Mesendoderm (in vitro differentiated cells): Measurements from ENCODE around the gene OR2C1.

ENCODE experiments used
- DNase-seq: peaks from one replicate; pipeline ENCODE4 v3.0.0; 2013
- H2AK5ac ChIP-seq: 2 replicates; pipeline ENCODE4 v1.6.1; 2013; ENCODE audit warnings: low read length, inconsistent platforms
- H2BK120ac ChIP-seq: 2 replicates; pipeline ENCODE4 v1.6.1; 2013; ENCODE audit warnings: low read depth, mild to moderate bottlenecking, low read length, moderate library complexity, mixed read lengths
- H2BK15ac ChIP-seq: replicated peaks from 2 replicates; pipeline ENCODE4 v1.6.1; 2013; ENCODE audit warnings: low read depth, mild to moderate bottlenecking, moderate library complexity
- H2BK5ac ChIP-seq: 2 replicates; pipeline ENCODE4 v1.6.1; 2013; ENCODE audit warnings: low read length, inconsistent platforms
- H3K18ac ChIP-seq: 2 replicates; pipeline ENCODE4 v1.6.1; 2013; ENCODE audit warnings: mild to moderate bottlenecking, low read length, mixed read lengths
- H3K23ac ChIP-seq: one replicate; pipeline ENCODE4 v1.6.1; 2013; ENCODE audit warnings: low read length
- H3K27ac ChIP-seq: 2 replicates; pipeline ENCODE4 v1.5.1; 2013; ENCODE audit warnings: low read depth, mild to moderate bottlenecking, inconsistent platforms, low read length, moderate library complexity
- H3K27me3 ChIP-seq: 2 replicates; pipeline ENCODE4 v1.6.1; 2013; ENCODE audit warnings: low read length, control low read depth, mild to moderate bottlenecking, inconsistent platforms; ENCODE audit not compliant: insufficient read depth, poor library complexity
- H3K36me3 ChIP-seq: 2 replicates; pipeline ENCODE4 v1.6.1; 2013; ENCODE audit warnings: low read length, inconsistent platforms; ENCODE audit not compliant: control insufficient read depth, insufficient read depth
- H3K4ac ChIP-seq: one replicate; pipeline ENCODE4 v1.6.1; 2013; ENCODE audit warnings: low read depth, mild to moderate bottlenecking, low read length, moderate library complexity
- H3K4me1 ChIP-seq: 2 replicates; pipeline ENCODE4 v1.6.1; 2013; ENCODE audit warnings: low read depth, low read length, inconsistent platforms; ENCODE audit not compliant: control insufficient read depth
- H3K4me2 ChIP-seq: 2 replicates; pipeline ENCODE4 v1.6.1; 2013; ENCODE audit warnings: low read length
- H3K4me3 ChIP-seq: 2 replicates; pipeline ENCODE4 v1.5.1; 2013; ENCODE audit warnings: mild to moderate bottlenecking, low read length
- H3K56ac ChIP-seq: one replicate; pipeline ENCODE4 v1.6.1; 2013; ENCODE audit warnings: low read length
- H3K79me1 ChIP-seq: 2 replicates; pipeline ENCODE4 v1.6.1; 2013; ENCODE audit warnings: low read length, inconsistent platforms
- H3K79me2 ChIP-seq: 2 replicates; pipeline ENCODE4 v1.6.1; 2013; ENCODE audit warnings: mild to moderate bottlenecking, low read length; ENCODE audit not compliant: control insufficient read depth, insufficient read depth
- H3K9ac ChIP-seq: 2 replicates; pipeline ENCODE4 v1.6.1; 2013; ENCODE audit warnings: low read length, inconsistent platforms
- H4K5ac ChIP-seq: one replicate; pipeline ENCODE4 v1.6.1; 2013; ENCODE audit warnings: low read length
- H4K8ac ChIP-seq: one replicate; pipeline ENCODE4 v1.6.1; 2013; ENCODE audit warnings: low read depth, mild to moderate bottlenecking, control low read depth, low read length, moderate library complexity
- WGBS: extraction: QIAGEN DNeasy Blood & Tissue Kit; methylation state at CpG from one replicate; pipeline ENCODE4 v1.1.7; 2013; ENCODE audit warnings: low lambda C conversion rate, missing lambda C conversion rate; ENCODE audit not compliant: insufficient coverage; ENCODE audit errors: extremely low coverage; 5-methylcytosine and 5-hydroxymethylcytosine counted together

The OR2C1 gene

GRCh38 chr16:3400779-3401688 lies 45.3 kb downstream of the OR2C1 start, which contains the start of the genes ZNF174 and ZSCAN32:
Gene ZNF174 (plus strand): TSS chr16:3401215. CDS start chr16:3402005, 790 bp downstream.
Gene ZSCAN32 (minus strand): TSS chr16:3401004. CDS start chr16:3397557, 3,447 bp downstream.
- Histone ChIP-seq H3K4me3 (peak within 1 kb of the TSS; percentile 99), H3K79me2 (peaks cover 6% of the 10 kb centered on the region), H3K4ac (peak within 1 kb of the TSS; percentile 23), H2BK5ac (no peak within 1 kb of the TSS), H3K18ac (peak within 1 kb of the TSS; percentile 45), H3K9ac (peak within 1 kb of the TSS; percentile 98), H3K56ac (peak within 1 kb of the TSS; percentile 97), H3K36me3 (peaks cover 4% of the 10 kb centered on the region), H2AK5ac (no peak within 1 kb of the TSS), H3K27me3 (no peaks in the 10 kb centered on the region), H4K8ac (peak within 1 kb of the TSS; percentile 79), H4K5ac (no peak within 1 kb of the TSS), H3K4me2 (peak within 1 kb of the TSS; percentile 71), H2BK15ac (no peak within 1 kb of the TSS), H3K27ac (peak within 1 kb of the TSS; percentile 88), H3K4me1 (no peaks in the 10 kb centered on the region), H3K23ac (peak within 1 kb of the TSS; percentile 94), H3K79me1 (peaks cover 24% of the 10 kb centered on the region), H2BK120ac (no peak within 1 kb of the TSS)
- DNase-seq: peak; percentile 100
- WGBS: no CpG with 5 or more reads among the region's 95 CpGs

DNA sequence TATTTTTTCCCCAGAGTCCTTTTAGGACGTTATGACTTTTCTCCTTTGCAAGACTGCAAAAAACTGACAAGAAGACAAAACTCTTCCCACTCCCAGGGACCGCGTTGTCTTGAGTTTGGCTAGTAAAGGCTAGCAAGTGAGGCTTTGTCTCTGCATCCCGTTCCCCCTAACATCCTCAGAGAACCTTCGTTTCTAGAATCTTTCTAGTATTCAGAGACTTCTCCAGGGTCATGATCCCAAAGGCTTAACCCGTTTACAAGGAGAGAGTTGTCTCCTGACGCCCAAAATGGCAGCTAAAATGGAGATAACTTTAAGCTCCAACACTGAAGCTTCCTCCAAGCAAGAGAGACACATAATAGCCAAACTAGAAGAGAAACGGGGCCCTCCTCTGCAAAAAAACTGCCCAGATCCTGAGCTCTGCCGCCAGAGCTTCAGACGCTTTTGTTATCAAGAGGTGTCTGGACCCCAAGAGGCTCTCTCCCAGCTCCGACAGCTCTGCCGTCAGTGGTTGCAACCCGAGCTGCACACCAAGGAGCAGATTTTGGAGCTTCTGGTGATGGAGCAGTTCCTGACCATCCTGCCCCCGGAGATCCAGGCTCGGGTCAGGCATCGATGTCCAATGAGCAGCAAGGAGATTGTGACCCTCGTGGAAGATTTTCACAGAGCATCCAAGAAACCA lies 46.2 kb downstream of the OR2C1 start:
- peak overlapping the region; percentile 88 for H3K9ac ChIP-seq
- no peak overlapping the region for H4K5ac ChIP-seq
- peak overlapping the region; percentile 64 for H3K4me2 ChIP-seq
- H3K4me1 ChIP-seq: no peaks in the 10 kb centered on the region
- no peak overlapping the region for H3K27ac ChIP-seq
- no CpG with 5 or more reads among the region's 17 CpGs for WGBS
- H4K8ac ChIP-seq: no peak overlapping the region
- no peak overlapping the region for H2BK120ac ChIP-seq
- DNase-seq: peak; percentile 40
- peak overlapping the region; percentile 23 for H3K4ac ChIP-seq
- H2BK5ac ChIP-seq: no peak overlapping the region
- no peak overlapping the region for H3K23ac ChIP-seq
- H3K27me3 ChIP-seq: no peaks in the 10 kb centered on the region
- H3K18ac ChIP-seq: peak overlapping the region; percentile 32
- H3K56ac ChIP-seq: peak overlapping the region; percentile 96
- H2AK5ac ChIP-seq: no peak overlapping the region
- peaks cover 6% of the 10 kb centered on the region for H3K79me2 ChIP-seq
- peaks cover 3% of the 10 kb centered on the region for H3K36me3 ChIP-seq
- no peak overlapping the region for H2BK15ac ChIP-seq
- peak overlapping the region; percentile 77 for H3K4me3 ChIP-seq
- H3K79me1 ChIP-seq: peaks cover 20% of the 10 kb centered on the region
